GM19099 (cell line): ENCODE data around the gene ERC2.

Experiments used
- POLR2A ChIP-seq: IDR thresholded peaks from 3 replicates; pipeline ENCODE4 v1.6.1; 2011; ENCODE audit warnings: low read depth; ENCODE audit not compliant: insufficient read length; ENCODE audit errors: extremely low read depth

ERC2 gene

DNA sequence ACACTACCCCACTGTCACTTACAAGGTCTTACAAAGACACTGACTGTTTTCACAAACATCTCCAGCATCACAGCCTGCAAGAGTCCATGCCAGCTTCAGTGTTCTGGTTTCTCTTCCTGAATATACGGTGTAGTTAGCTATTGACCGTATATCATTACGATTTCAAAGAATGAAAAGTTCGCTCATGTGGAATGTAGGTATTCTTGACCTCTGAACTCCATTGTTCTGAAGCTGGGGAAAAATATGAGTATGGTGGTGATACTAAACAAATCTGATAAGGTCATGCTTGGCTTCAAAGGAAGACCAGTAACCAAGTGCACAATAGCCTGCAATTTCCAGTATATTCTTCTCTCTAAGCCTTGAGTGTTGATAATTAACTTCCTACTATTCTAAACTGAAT is 665.5 kb downstream of the ERC2 start:
- TF ChIP-seq POLR2A: no peak

DNA sequence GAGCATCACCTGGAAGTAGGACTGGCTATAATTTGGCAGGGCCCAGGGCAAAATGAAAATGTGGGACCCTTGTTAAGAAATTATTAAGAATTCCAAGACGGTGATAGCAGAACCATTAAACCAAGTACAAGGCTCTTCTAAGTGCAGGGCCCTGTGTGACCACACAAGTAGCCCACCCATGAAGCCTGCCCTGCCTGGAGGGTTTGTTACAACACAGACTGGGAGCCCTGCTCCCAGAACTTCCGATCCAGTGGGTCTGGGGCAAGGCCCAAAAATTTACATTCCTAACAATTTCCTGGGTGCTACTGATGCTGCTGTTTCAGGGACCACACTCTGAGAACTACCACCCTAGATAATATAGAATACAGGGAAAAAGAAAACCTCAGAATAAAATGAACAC is 666.6 kb downstream of the ERC2 start:
- TF ChIP-seq POLR2A: no peak

GRCh38 chr3:55801068-55801467 is 667.2 kb downstream of the ERC2 start:
- no peak for TF ChIP-seq POLR2A

DNA sequence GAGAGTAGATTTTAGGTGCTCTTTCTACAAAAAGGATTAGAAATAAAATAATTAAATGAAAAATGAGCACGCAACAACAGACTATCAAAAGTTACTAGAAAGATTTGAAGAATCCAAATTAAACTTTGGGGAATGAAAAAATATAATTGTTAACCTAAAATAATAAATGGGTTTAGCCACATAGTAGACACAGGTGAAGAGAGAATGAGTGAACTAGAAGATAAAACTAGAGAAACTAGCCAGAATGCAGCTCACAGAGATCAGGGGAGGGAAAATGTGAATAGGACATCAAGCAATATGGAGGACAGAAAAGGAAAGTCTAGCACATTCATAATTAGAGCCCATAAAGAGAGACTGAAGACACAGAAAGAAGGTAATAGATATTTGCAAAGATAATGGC is 670.5 kb downstream of the ERC2 start:
- no peak for TF ChIP-seq POLR2A

- no peak for TF ChIP-seq POLR2A
Observed at GRCh38 chr3:55797084-55797483, 671.2 kb downstream of the ERC2 start.

- no peak for TF ChIP-seq POLR2A
Observed at GRCh38 chr3:55796533-55796932, 671.7 kb downstream of the ERC2 start.

- TF ChIP-seq POLR2A: no peak
Observed at GRCh38 chr3:55795746-55796145, 672.5 kb downstream of the ERC2 start.

- TF ChIP-seq POLR2A: no peak
Observed at GRCh38 chr3:55795296-55795695, 673.0 kb downstream of the ERC2 start.

GRCh38 chr3:55792742-55793141 is 675.5 kb downstream of the ERC2 start:
- no peak for TF ChIP-seq POLR2A

GRCh38 chr3:55792009-55792408 is 676.3 kb downstream of the ERC2 start:
- no peak for TF ChIP-seq POLR2A

- TF ChIP-seq POLR2A: no peak
Observed at GRCh38 chr3:55790596-55791350, 677.5 kb downstream of the ERC2 start.

- no peak for TF ChIP-seq POLR2A
Observed at GRCh38 chr3:55789516-55789915, 678.8 kb downstream of the ERC2 start.

- TF ChIP-seq POLR2A: no peak
Observed at GRCh38 chr3:55782807-55783206, 685.5 kb downstream of the ERC2 start.

GRCh38 chr3:55782351-55782750 is 685.9 kb downstream of the ERC2 start:
- TF ChIP-seq POLR2A: no peak

- TF ChIP-seq POLR2A: no peak
Observed at GRCh38 chr3:55780913-55781312, 687.4 kb downstream of the ERC2 start.

GRCh38 chr3:55779543-55779942 is 688.7 kb downstream of the ERC2 start:
- no peak for TF ChIP-seq POLR2A

DNA sequence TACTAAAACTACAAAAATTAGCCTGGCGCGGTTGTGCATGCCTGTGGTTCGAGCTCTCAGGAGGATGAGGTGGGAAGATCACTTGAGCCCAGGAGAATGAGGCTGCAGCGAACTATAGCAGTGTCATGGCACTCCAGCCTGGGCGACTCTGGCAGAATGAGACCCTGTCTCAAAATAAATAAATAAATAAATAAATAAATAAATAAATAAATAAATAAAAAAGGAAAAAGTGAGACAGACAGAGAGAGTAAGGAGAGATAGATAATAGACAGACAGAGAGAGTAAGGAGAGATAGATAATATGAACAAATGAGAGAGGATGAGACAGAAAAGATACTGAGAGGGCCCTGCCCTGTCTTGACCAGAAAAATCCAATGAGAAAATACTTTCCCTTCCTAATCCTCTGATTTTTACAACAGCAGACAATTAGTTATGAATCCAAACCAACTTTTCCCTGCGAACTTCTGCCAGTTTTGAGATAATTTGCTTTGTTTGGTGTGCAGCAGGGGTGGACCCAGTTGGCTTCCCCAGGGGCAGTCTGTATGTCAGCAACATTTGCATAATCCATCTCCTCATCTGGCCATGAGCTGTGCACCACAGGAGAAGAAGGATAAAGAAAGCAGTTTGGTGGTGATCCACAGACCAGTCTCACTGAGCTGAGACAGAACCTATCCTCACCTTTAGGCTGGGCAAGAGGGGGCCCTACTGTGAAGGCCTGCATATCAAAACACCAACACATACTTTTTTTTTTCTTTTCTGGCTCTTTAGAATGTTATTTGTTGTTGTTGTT is 692.7 kb downstream of the ERC2 start:
- no peak for TF ChIP-seq POLR2A

GRCh38 chr3:55774856-55775255 is 693.4 kb downstream of the ERC2 start:
- TF ChIP-seq POLR2A: no peak
